ENCODE measurements around the gene FGF9. TPM values are rescaled to one million over a fixed set of nuclear protein-coding genes. Genes with fewer than 3 reads are reported as not detected.

The FGF9 gene
- under 0.01 TPM in 1 of 2 replicates, not detected in the other for total RNA-seq

GRCh38 chr13:21670883-21671619 is at the start of gene FGF9:
TSS of gene FGF9 (plus strand) at chr13:21671073. CDS start at chr13:21671913, 840 bp downstream.

Other genes with a start within 250 kb of the FGF9 start
- gene ZDHHC20, start 211.8 kb upstream of the FGF9 start, total RNA-seq: 100 and 108 TPM in 2 replicates
- 41.5 and 51.0 TPM in 2 replicates for gene MICU2, start 66.9 kb upstream of the FGF9 start, total RNA-seq

All from epithelial cell of umbilical artery (primary cell).